ENCODE results near the gene ASB8.
"Not testable (repeated sequence)": the region's sequence is repeated elsewhere in the genome, so short reads cannot be mapped to it uniquely, and the experiment has no call there.

The ASB8 gene

GRCh38 chr12:48157889-48158370, 615 bp upstream of the ASB8 start:
- peak overlapping the region; percentile 71 to 99 (median 93) for H3K4me2 ChIP-seq
- peak overlapping the region in 10 of 11 experiments; percentile 73 to 88 (median 82); a peak in 19 of 22 replicates for H3K9ac ChIP-seq
- peak overlapping the region; percentile 46 to 87 (median 72); a peak in 18 of 22 replicates for H3K27ac ChIP-seq
- H3K4me3 ChIP-seq = peak overlapping the region; percentile 68 to 95 (median 82)
- H4K20me1 ChIP-seq = no peaks in the 10 kb centered on the region; a peak in 1 of 22 replicates
- peaks cover 8 to 31% (median 17%) of the 10 kb centered on the region in 10 experiments for H3K4me1 ChIP-seq
- H3K36me3 ChIP-seq = peaks cover 5 to 20% (median 9%) of the 10 kb centered on the region in 11 experiments; a peak in 19 of 22 replicates
- no peaks in the 10 kb centered on the region for H3K27me3 ChIP-seq
- H3K9me3 ChIP-seq (replicated peaks in 1 of 11) = no peaks in the 10 kb centered on the region
- TF ChIP-seq Cebpa-rat (IDR thresholded peaks at IDR 0.05) = no peak

GRCh38 chr12:48156652-48157017, 680 bp downstream of the ASB8 start:
- peak overlapping the region; percentile 68 to 95 (median 82) for H3K4me3 ChIP-seq
- peaks cover 18 to 33% (median 21%) of the 10 kb centered on the region in 11 experiments for H3K36me3 ChIP-seq
- H3K27ac ChIP-seq = peak overlapping the region; percentile 66 to 87 (median 73); a peak in 19 of 22 replicates
- H3K27me3 ChIP-seq = no peaks in the 10 kb centered on the region
- no peak for TF ChIP-seq Cebpa-rat (IDR thresholded peaks at IDR 0.05)
- H4K20me1 ChIP-seq = peaks cover 0 to 7% (median 0%) of the 10 kb centered on the region in 11 experiments; a peak in 2 of 22 replicates
- peak overlapping the region; percentile 71 to 99 (median 93) for H3K4me2 ChIP-seq
- no peaks in the 10 kb centered on the region for H3K9me3 ChIP-seq (replicated peaks in 1 of 11)
- H3K4me1 ChIP-seq = peaks cover 8 to 44% (median 18%) of the 10 kb centered on the region in 10 experiments
- peak overlapping the region; percentile 73 to 88 (median 83) for H3K9ac ChIP-seq

- not testable (repeated sequence) for H3K9me3 ChIP-seq (replicated peaks in 1 of 11); H3K9ac ChIP-seq; H3K27me3 ChIP-seq; H3K27ac ChIP-seq; H3K4me3 ChIP-seq
- peaks cover 0 to 16% (median 0%) of the 10 kb centered on the region in 11 experiments; a peak in 2 of 22 replicates for H4K20me1 ChIP-seq
- peak overlapping the region in 10 of 11 experiments; percentile 71 to 99 (median 93); a peak in 9 of 22 replicates for H3K4me2 ChIP-seq
- peaks cover 27 to 41% (median 30%) of the 10 kb centered on the region in 11 experiments for H3K36me3 ChIP-seq
- peaks cover 8 to 52% (median 18%) of the 10 kb centered on the region in 10 experiments for H3K4me1 ChIP-seq
These were observed 1.5 kb downstream of the ASB8 start for GRCh38 chr12:48155786-48156185.

GRCh38 chr12:48151103-48151771, 6.1 kb downstream of the ASB8 start:
- TF ChIP-seq Cebpa-rat (IDR thresholded peaks at IDR 0.05) = no peak
- Histone ChIP-seq H3K36me3 (peaks cover 72 to 87% (median 75%) of the 10 kb centered on the region in 11 experiments), H3K4me1 (peaks cover 3 to 43% (median 7%) of the 10 kb centered on the region in 10 experiments), H3K27ac (peak overlapping the region in 2 of 11 experiments; percentile 19 to 43; a peak in 3 of 22 replicates), H3K9ac (peak overlapping the region in 2 of 11 experiments; percentile 3 to 17; a peak in 1 of 22 replicates), H3K27me3 (no peaks in the 10 kb centered on the region), H3K4me3 (no peak overlapping the region), H4K20me1 (peaks cover 0 to 34% (median 0%) of the 10 kb centered on the region in 11 experiments; a peak in 7 of 22 replicates), H3K9me3 (replicated peaks in 1 of 11) (no peaks in the 10 kb centered on the region), H3K4me2 (peak overlapping the region in 3 of 11 experiments; percentile 6 to 67 (median 39); a peak in 5 of 22 replicates)

GRCh38 chr12:48145981-48146380, 11.3 kb downstream of the ASB8 start:
- Histone ChIP-seq H3K4me2 (no peak overlapping the region), H3K4me1 (peaks cover 0 to 4% (median 0%) of the 10 kb centered on the region in 10 experiments; a peak in 6 of 20 replicates), H3K9me3 (replicated peaks in 1 of 11) (no peaks in the 10 kb centered on the region), H3K4me3 (no peak overlapping the region), H4K20me1 (peaks cover 0 to 24% (median 0%) of the 10 kb centered on the region in 11 experiments; a peak in 8 of 22 replicates), H3K27ac (no peak overlapping the region), H3K9ac (no peak overlapping the region), H3K27me3 (no peaks in the 10 kb centered on the region), H3K36me3 (peaks cover 99 to 100% (median 100%) of the 10 kb centered on the region in 11 experiments)
- TF ChIP-seq Cebpa-rat (IDR thresholded peaks at IDR 0.05) = no peak

GRCh38 chr12:48143898-48144297, 13.4 kb downstream of the ASB8 start:
- no peak overlapping the region for H3K4me2 ChIP-seq
- no peak overlapping the region for H3K4me3 ChIP-seq
- H4K20me1 ChIP-seq = peaks cover 0 to 21% (median 0%) of the 10 kb centered on the region in 11 experiments; a peak in 5 of 22 replicates
- no peaks in the 10 kb centered on the region for H3K9me3 ChIP-seq (replicated peaks in 1 of 11)
- TF ChIP-seq Cebpa-rat (IDR thresholded peaks at IDR 0.05) = no peak
- no peak overlapping the region for H3K9ac ChIP-seq
- no peaks in the 10 kb centered on the region for H3K4me1 ChIP-seq
- H3K36me3 ChIP-seq = peaks cover 99 to 100% (median 100%) of the 10 kb centered on the region in 11 experiments
- H3K27ac ChIP-seq = no peak overlapping the region
- no peaks in the 10 kb centered on the region for H3K27me3 ChIP-seq

GRCh38 chr12:48142818-48143674, 14.3 kb downstream of the ASB8 start:
- Histone ChIP-seq H3K9me3 (replicated peaks in 1 of 11) (no peaks in the 10 kb centered on the region), H4K20me1 (peaks cover 0 to 17% (median 0%) of the 10 kb centered on the region in 11 experiments; a peak in 4 of 22 replicates), H3K4me3 (no peak overlapping the region), H3K9ac (no peak overlapping the region), H3K36me3 (peaks cover 99 to 100% (median 100%) of the 10 kb centered on the region in 11 experiments), H3K27ac (no peak overlapping the region), H3K27me3 (no peaks in the 10 kb centered on the region), H3K4me2 (no peak overlapping the region), H3K4me1 (no peaks in the 10 kb centered on the region)
- no peak for TF ChIP-seq Cebpa-rat (IDR thresholded peaks at IDR 0.05)

GRCh38 chr12:48135027-48135426, 22.3 kb downstream of the ASB8 start:
- Histone ChIP-seq H3K27me3 (no peaks in the 10 kb centered on the region), H3K9me3 (replicated peaks in 1 of 11) (no peaks in the 10 kb centered on the region), H3K4me2 (no peak overlapping the region), H3K36me3 (peaks cover 97 to 100% (median 100%) of the 10 kb centered on the region in 11 experiments), H4K20me1 (peaks cover 0 to 16% (median 0%) of the 10 kb centered on the region in 11 experiments; a peak in 2 of 22 replicates), H3K4me1 (no peaks in the 10 kb centered on the region), H3K9ac (no peak overlapping the region), H3K27ac (no peak overlapping the region), H3K4me3 (no peak overlapping the region)
- TF ChIP-seq Cebpa-rat (IDR thresholded peaks at IDR 0.05) = no peak
